ENCODE data around the gene DPT. TPM values are rescaled to one million over a fixed set of nuclear protein-coding genes. Genes with fewer than 3 reads are reported as not detected.

Gene DPT
- total RNA-seq, 2 experiments from 2014 or later = not detected

DNA sequence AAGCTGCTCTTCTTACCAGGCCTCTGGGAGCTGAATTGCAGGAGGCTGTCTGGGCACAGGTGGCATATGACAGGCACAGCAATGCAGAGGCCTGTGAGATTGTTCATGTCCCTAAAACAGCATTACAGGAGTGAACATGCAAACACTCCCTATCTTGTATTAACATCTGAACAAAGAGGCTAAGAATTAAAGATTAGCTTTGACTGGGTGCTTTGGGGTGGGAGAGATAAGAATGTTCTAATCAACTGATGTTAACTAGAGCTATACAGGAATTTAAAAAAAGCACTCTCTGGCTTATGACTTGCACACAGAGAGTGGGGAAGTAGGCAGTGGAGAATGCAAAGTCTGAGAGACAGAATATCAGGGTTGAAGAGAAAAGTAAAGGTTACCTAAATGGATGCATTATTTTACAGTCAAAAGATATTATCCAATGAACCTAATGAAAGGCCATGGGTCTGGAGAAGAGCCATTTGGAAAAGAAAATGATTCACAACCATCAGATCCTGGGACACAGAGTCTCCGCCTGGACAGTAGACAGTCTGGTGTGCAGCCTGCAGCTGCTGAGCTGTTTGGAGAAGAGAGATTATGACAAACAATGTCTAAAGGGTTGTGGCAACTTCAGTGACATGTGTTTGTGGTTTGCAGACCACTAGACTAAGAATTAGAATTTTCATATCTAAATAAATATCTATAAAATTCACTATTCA lies 20.2 kb downstream of the DPT start:
- POLR2A ChIA-PET = no interaction called here
- CTCF ChIA-PET = no interaction called here

DNA sequence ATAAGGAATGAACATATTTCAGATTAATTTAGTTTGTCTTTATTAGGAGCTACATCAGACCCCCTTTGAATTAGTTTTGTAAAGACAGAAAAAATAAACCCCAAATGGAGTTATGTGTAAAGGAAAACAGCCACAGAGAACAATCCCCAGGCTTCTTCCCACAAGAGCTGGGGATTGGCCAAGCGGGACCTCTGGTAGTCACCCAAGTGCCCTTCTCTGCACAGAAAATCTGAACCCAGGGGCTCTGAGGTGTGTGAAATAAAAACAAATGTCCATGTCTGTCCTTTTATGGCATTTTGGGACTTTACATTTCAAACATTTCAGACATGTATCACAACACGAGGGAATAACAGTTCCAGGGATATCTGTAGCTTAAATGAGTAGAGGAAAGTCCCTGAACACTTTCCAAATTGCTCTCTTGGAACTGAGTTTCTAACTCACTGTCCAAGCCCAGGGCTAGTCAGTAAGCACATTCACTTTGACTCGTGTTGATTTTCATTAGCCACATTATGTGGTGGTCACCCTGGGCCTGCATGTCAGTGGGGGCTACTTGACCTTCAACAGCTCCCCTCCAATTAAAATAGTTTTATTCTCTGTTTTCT lies 22.5 kb downstream of the DPT start:
- CTCF ChIA-PET = no interaction called here

DNA sequence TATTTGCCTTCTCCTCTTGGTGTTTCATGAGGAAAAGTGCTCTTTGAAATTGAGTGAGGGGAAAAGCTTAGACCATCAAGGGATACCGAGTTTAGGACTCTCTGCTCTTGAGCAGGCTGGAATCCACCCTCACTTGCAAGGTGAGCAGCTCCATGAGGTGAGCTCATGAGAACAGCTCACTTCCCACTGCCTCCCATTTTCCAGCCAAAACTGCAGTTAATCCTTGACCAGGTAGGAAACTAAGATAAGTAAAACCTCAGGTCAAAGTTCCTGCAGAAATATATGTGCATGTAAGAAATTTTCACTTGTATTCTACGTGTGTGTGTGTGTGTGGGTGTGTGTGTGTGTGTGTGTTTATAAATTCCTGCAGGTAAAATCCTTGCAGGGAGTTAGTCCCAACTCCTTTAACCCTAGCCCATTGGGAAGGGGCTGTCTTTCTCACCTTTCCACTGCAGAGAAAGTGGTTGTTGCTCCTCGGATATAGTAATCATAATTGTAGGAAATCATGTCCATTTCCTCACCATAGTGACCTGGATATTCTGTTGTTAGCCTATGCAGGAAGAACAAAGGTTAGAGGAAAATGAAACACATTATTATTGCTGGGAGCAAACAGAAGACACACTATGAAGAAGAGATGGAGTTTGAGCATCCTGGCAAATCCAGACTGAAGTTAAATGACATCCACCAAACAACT lies 28.3 kb downstream of the DPT start:
- ChIA-PET POLR2A (no interaction called here), CTCF (no interaction called here)

More for the DNA sequence above, 22.5 kb downstream of the DPT start:
- POLR2A ChIA-PET = no interaction called here

DNA sequence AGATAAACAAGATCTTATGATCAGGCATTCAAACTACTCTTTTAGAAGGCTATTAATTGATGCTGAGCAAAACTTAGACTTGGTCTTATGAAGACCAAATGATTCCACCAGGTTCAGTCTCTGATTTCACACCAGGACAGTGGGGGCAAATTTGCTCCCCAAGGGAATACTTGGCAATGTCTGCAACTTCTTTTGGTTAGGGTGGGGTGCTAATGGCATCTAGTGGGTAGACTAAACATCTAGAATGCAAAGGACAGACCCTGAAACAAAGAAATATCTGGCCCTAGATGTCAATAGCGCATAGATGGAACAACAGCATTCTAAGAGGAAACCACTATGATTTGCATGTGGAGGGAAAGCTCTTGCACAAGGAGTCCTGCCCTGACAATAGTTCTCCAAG lies 30.6 kb downstream of the DPT start:
- ChIA-PET CTCF (no interaction called here), POLR2A (no interaction called here)

DNA sequence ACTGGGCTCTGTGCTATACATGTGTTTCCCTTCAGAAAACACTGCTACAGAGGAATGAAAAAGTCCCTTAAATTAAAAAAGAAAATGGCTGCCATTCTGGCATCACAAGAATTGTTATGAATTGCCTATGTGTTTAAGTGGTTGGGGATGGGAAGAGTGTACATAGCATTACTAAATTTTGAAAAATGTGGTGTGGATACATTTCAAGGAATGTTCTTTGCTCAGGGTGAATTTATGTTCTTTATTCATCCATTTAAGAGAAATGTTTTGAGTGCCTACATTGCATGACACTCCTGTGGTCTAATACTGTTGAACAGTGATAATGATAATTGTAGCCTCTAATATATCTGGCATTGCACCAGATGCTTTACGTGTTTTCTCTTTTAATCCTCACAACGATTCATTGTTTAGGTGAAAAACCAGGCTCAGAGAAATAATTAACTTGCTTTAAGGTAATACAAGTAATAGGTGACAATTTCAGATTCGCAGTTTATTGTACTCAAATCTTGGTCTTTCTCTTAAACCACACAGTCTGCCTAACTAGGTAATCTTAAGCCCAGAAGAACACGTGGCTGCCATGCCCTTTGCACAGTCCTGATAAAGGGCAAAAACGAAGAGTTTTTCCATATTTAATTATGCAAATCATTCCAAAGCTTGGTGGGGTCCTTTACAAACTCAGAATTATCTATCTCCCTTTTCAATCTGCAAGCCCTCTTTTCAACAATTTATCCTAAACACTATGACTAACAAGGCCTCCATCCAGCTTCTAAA lies 31.5 kb downstream of the DPT start:
- CTCF ChIA-PET = no interaction called here
- POLR2A ChIA-PET = no interaction called here

DNA sequence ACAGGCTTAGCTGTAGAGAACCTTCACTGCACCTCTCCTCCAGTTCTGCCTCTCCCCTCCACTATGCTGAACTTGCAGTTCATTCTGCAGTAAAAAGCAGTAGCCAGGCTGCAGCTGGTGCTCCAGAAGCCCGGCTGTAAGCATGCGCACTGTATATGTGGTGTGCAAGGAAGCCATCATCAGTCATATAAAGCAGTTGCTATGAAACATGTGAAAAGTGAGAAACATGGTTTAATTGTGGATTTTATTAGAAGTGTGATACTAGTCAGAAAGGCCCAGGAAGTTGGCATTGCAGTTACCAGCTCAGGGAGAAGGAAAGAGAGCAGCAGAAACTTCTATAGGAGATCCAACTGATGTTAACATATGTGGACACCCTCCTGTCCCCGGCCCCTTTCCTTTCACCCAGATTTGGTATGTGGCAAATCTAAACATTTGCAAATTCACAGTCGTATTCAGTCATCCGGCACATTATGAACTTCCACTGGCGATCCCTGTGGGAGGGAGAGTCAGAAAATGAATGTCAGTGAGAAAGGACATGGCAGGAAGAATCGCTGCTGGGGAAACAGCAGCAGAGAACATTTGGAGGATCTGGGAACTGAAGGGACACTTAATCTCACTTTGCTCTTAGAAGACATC lies 32.8 kb downstream of the DPT start:
- POLR2A ChIA-PET = no interaction called here
- CTCF ChIA-PET = no interaction called here

DNA sequence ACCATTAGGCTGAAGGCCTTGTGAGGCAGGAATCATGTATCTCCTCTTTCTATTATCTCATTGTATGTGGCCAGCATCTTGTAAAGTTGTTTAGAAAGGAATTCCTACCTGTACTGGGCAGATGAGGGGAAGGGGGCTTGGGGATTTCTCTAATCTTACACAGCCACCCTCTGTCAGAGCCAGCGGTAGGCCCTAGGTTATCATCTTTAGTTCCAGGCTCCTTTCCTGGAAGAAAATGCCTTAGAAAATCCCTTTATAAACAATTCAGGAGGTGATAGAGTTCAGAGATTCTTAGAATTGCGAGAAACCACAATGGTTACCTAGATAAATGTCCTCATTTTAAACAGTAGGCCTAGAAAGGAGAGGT lies 35.2 kb downstream of the DPT start:
- ChIA-PET POLR2A (no interaction called here), CTCF (no interaction called here)

DNA sequence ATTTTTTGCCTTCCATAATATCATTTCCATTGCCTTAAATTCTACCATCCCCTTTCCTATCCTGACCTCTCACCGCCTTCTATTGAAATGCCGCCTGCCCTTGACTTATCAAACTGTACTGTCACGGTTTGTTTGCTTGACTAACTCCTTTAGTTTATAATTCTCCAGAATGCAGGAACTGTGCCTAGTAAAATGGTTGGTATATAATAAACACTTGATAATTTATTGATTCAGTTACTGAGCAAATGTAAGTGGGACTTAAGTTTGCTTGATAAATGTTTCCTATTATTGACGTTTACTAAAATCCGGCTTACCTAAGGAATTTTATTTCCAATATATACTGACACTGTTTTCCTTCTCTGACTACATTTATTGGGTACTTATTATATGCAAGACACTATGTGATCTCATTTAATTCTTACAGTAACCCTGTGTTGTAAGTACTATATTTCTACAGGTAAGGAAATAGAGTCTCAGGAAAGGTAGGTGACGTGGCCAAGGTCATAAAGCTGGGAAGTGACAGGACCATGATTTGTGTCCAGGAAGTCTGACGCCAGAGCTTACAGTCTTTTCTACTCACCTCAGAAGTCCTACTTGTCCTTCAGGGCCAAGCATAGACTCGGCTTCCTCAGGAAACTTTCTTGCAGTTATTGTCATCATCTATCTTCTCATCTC lies 35.7 kb downstream of the DPT start:
- ChIA-PET POLR2A (no interaction called here), CTCF (no interaction called here)

DNA sequence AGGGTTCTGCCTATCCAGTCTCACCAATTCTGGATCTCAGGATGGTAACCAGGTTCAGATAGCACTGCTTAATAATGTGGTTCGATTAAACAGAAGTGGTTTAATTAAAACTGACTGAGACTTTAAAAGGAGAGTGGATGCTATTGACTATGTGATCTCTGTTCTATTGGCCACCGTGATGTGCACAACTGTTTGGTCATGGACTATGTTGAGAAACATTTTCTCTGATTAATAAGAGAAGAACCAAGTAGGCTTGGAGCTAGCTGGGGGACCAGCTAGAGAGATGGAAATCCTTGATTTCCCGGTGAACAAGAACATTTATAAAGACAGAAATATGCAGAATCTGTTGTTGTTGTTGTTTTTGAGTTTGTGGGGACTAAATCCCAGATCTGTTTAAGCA lies 36.5 kb downstream of the DPT start:
- ChIA-PET POLR2A (no interaction called here), CTCF (no interaction called here)

DNA sequence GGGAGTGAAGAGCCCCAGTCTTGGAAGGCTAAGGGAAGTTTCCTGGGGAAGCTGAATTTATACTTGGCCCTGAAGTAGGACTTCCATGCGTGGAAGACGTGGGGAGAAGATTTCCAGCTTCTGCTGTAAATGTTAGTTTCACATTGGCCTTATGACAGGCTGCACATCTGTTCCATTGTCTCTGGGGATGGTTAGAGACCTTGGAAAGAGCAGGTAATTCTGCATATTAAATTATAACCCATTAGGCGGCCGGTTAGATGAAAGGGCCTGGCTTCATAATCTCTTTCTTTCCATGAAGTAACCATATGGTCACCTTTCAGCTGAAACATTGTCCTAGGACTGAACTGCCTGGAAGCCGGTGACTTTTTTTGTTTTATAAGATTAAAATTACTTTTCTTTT lies 37.5 kb downstream of the DPT start:
- ChIA-PET CTCF (interaction anchor here (1.1 kb wide), 1 partner anchor 25 kb away, joined by 3 read pairs; no protein-coding TSS in a partner anchor), POLR2A (no interaction called here)

DNA sequence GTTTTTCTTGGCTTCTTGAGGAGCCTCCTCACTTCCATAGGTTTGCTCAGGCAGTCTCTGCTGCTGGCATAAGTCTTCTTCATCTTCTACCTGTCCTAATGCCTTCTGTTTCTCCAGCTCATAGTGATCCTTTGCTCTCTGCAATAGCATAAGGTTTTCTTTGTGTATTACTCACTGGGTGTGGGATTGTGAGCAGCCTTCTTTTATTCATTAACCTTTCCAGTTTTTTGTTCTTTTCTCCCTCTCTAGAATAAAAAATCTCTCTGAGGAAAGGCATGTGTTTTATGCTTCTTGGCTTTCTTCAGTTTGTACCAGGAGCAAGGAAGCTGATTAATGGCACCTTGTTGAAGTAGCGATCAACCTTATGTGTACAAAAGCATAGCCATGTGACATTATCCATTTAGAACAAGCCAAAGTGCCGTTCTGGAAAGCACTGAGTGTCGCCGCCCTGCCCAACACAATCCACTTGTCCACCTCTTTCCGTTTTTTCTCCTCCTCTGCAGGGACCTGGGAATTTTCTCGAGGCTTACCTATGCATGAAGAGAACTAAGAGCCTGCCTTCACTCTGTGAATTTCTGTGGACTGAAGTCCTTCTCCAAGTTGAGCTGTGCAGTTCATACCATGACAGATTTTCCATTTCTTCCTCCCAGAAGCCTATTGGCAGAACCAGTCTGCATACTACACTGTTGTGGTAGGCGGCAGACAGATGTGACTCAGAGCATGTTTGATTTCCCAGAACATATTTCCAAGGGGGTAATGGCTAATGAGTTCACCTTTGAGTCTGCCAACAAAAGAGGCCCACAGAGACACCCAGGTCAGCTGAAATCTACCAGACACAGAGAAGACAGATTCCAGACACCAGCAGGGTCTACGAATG lies 39.0 kb downstream of the DPT start:
- ChIA-PET POLR2A (no interaction called here), CTCF (interaction anchor here (1.1 kb wide), 1 partner anchor 27 kb away, joined by 3 read pairs; no protein-coding TSS in a partner anchor)

DNA sequence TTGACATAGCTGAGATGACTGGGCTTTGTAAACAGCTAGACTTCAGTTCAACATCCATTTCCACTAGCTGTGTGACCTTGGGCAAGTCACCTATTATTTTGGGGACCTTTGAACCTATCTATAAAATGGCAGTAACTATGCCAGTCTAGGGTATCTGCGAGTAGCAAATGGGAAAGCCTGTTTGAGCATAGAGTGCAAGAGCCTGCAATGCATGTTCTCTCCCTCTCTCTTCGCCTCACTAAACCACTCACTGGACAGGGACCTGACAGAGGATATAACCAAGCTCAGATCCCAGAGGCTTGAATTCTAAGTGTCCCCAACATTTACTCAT lies 39.7 kb downstream of the DPT start:
- ChIA-PET POLR2A (no interaction called here), CTCF (no interaction called here)

DNA sequence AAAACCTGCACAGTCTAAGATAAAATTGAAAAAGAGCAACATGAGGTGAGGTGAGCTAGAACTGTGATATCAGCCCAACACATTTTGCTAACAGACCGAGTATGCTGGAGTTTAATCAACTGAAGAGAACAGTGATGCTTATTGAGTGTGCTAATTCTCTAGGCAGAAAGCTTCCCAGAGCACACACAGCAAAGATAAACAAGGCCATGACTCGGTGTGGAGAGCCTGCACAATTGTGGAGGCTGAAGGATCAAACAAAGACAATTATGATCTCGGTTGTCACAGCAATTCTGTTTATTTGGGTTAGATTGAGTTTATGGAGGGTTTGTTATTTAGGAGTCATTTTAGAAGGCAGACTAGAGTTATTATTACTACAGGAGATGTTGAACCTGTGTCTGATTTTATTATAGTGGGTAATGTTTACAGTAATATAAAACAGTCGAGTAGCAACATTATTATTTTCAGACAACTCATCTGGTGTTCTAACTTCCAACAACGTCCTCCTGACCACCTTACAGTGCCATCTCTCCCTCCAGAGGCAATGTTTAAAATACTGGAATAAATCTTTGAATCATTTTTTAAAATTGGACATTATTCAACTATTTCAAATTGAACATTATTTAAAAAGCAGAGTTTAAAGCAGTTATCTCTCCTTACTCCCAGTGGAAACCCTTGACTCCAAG lies 40.2 kb downstream of the DPT start:
- CTCF ChIA-PET = no interaction called here

DNA sequence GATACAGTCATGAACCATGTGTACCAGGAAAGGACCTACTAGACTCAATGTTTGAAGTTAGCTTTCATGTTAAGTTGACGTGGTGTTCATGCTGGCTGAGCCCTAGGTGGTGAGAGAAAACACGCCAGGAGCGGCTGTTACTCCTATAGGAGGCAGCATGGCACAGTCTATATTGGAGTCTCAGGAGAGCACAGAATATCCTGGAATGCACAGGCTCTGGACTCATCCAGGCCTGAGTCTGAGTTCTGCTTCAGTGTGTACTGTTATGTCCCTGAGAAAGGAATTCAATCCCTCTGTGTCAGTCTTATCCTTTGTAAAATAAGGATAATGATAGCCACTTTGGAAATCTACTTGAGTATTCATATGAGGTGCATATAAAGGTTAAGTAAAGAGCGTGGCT lies 41.2 kb downstream of the DPT start:
- CTCF ChIA-PET = no interaction called here
- POLR2A ChIA-PET = no interaction called here

More for the DNA sequence above, 40.2 kb downstream of the DPT start:
- POLR2A ChIA-PET = no interaction called here

DNA sequence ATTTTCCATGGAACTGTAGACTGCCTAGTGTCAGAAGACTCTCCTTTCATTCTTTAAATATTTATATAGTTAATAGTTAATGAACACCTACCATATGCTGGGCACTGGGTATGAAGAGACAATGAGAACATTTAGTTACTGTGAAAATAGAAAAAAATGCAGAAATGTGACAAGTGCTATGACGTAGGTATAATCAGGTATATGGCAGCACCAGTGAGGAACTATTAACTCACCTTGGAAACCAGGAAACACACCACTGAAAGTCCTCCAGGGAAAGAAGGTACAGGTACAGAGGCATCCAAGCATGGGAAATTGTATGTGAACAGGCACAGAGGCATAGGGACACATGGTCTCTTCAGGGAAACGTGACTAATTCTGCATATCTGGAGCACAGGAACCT lies 42.3 kb downstream of the DPT start:
- ChIA-PET CTCF (no interaction called here), POLR2A (no interaction called here)

DNA sequence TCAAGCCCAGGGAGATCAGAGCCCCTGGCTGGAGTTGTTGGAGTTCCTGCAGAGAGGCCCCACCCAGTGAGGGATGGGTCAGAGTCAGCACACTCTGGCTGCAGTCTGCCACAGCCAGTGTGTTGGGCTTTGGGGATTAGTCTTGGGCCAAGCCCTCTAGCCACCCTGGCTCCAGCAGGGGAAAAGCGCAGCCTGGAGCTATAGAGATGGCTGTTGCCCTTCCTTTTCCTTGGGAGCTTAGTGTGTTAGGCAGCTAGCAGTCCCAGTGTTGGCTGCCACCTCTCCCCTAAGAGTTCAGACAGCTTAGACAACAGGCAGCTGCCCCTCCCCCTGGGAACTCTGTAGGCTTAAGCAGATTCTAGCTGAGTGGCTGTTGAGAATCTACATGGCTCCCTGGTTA lies 45.1 kb downstream of the DPT start:
- CTCF ChIA-PET = no interaction called here
- POLR2A ChIA-PET = no interaction called here

DNA sequence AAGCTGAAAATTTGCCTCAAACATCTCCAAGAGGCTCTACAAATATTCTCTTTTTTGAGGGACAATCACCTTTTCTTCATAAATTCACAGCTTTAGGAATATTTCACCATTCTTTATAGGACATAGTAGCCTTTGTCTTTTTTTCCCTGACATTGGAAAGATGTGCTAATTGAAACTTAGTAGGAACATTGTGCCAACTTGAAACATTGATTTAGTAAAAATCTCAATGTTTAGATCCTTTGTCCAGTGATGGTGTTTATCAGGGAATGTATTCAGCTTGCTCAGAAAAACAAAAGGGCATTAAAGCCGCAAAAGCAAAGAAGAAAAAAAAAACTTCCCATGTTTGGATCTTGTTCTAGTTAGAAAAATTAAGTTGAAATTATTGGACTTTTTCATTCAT lies 52.1 kb downstream of the DPT start:
- POLR2A ChIA-PET = no interaction called here
- CTCF ChIA-PET = no interaction called here

DNA sequence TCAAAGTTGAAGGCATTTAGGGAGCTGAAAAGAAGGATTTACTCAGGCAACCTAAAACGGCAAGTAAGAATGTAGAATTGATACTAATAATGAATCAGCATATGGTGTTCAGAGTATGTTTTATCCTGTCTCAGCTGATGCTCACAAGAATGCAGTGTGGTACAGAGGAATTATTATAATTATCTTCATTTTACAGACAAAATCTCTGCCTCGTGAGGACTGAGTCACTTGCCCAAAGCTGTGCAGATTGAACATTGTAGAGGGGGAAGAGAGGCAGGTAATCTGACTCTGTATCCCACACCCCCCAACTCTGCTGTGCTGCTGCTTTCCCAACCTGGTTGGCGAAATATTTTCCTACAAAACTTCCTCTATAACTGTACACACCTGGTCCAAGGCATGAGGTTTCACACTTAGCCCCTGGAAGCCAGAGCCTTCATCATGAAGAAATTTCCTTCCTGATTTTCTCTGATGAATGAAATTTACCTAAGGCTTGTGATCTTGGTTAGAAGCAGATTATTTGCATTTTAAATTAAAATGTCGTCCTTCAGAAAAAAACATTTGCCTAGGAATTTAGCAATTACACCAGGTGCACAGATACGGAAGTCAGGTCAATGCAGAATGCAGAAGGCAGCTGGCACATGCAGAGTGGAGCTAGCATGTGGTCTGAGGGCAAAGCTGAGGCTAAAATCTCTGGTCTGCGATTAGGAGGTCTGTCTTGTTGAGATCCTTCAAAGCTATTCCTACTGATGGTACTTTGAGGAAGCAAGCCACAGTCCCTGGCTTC lies 52.8 kb downstream of the DPT start:
- CTCF ChIA-PET = no interaction called here
- POLR2A ChIA-PET = no interaction called here

All from activated CD8-positive, alpha-beta memory T cell treated with anti-CD3 and anti-CD28 coated beads for 36 hours (primary cell).